Left cardiac atrium (tissue), 4 donors: Measurements from ENCODE around the gene SCUBE2. TPM values are rescaled to one million over a fixed set of nuclear protein-coding genes. Genes with fewer than 3 reads are reported as not detected.

Experiments used
- ATAC-seq, 2 donors: fragments of 200-7000 bp; cut with Tn5 transposase; one replicate each; pipeline ENCODE4 v1.9.1; 2020; ENCODE audit warnings: mild to moderate bottlenecking in 2 of 2, moderate library complexity in 2 of 2
- DNase-seq: peaks from one replicate; pipeline ENCODE4 v3.0.0-alpha.2; 2020
- intact Hi-C, 2 donors: fragments of 100-400 bp; cut with DNase I; formaldehyde crosslinking; loops; one replicate each; pipeline versions ENCODE4 v1.14.1 to v1.15.1; 2022 to 2023
- long read RNA-seq: library from polyadenylated mRNA; unstranded; transcript quantifications from one replicate; pipeline ENCODE4 v2.0.0, GENCODE V29; 2021
- total RNA-seq, 2 donors: library from RNA; stranded (reverse); fragmentation: NEBNext Ultra II Directional; extraction: Animal tissue kit (Norgen Biotek cat#: 25700); gene quantifications; one replicate each; pipeline ENCODE4 v1.2.1, GENCODE V29; 2021
- donor health status: DM: no; HTN: yes; CAD: no.
- donor health status: DM: no; HTN: yes; CAD: no; lungs with severe emphysema.
- donor health status: DM: yes; HTN: yes; CAD: no.
- donor health status: Dilated cardiomyopathy.

The SCUBE2 gene
- total RNA-seq, result 1 to 10 TPM; 2.0 to 4.4 TPM
- long read RNA-seq, result 0 reads

DNA sequence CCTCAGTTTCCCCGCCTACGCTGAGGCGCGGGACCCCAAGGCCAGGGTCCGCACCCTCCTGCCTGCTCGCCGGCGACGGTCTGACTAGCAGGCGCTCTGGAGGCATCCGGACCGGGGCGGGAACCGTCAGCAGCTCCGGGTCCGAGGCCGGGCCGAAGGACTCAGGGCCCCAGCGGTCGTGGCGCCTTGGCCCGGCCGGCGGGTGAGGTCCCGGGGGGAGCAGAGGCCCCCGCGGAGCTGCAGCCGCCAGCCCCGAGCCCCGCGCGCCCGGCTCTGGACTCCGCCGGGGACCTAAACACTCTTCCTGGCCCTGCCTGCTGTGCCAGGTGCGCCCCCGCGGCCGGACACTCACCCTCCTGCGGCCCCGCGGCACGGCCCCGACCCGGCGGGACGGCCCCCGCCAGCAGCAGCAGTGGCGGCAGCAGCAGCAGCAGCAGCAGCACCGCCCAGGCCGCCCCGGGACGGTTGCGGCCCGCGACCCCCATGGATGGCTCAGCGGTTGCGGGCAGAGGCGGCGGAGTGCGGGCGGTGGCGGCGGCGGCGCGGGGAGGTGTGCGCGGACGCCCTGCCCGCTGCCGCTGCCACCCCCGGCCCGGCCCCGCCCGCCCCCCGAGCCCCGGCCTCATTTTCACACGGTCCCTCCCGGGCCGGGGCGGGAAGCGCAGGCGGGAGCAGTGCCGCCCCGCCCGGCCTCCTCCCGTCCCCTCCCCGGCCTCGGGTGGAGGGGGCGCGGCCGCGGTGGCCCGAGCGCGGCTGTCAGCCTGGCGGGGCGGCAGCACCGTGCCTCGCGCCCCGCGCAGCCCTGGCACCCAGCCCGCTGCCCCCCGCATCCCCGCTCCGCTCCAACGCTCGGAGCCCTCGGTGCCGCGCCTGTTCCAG, at the start of gene SCUBE2:
SCUBE2 (minus strand) TSS at position 556 of the 879 bp plus-strand sequence; CDS start at position 485, 71 bp downstream.
- ATAC-seq, result peak; percentile 50 to 78
- intact Hi-C loops, result no loop called here
- no peak for DNase-seq

DNA sequence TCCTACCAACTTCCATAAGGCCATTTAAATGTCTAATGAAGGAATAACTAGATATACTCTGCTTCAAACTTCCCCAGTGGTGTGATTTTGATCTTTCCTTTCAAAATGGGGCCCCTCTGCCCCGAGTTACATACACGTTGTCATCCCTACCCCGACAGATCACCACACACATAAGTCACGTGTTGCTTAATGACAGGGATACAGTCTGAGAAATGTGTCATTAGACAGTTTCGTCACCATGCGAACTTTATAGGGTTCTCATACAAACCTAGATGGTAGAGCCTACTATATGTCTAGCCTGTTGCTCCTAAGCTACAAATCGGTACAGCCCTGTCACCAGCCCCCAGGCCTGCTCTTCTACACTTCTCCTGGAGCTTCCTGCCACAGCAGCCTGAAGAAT, 49.8 kb upstream of the SCUBE2 start:
- no peak for DNase-seq
- intact Hi-C loops, result no loop called here
- no peak for ATAC-seq

- ATAC-seq, result peak in 1 of 2 donors; percentile 17
- intact Hi-C loops, result loop anchor here (10.0 kb wide), 2 partner anchors 125 to 225 kb away; partner anchors contain the start of gene AKIP1 (in 1 of the 2)
- DNase-seq, result no peak
Measured at GRCh38 chr11:9139628-9140357, 48.4 kb upstream of the SCUBE2 start.

- peak in 1 of 2 donors; percentile 42 for ATAC-seq
- intact Hi-C loops, result loop anchor here (10.0 kb wide), 2 partner anchors 124 to 224 kb away; partner anchors contain the start of gene AKIP1 (in 1 of the 2)
- DNase-seq, result no peak
Measured at GRCh38 chr11:9138612-9139579, 47.5 kb upstream of the SCUBE2 start.

DNA sequence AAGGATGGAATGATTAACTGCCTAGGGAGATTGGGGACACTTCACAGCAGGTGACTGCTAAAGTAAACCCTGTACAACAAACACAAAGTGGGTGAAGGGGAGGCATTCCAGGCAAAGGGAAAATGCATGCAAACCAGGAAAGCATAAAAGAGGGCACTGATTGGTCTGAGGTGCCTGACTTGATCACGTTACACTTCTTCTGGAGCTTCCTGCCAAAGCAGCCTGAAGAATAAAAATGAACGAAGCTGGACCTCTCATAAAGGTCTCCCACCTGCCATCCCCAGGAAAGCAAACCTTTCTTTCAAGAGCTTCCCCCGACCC, 46.7 kb upstream of the SCUBE2 start:
- no peak for DNase-seq
- intact Hi-C loops, result loop anchor here (10.0 kb wide), 2 partner anchors 123 to 223 kb away; partner anchors contain the start of gene AKIP1 (in 1 of the 2)
- no peak for ATAC-seq

DNA sequence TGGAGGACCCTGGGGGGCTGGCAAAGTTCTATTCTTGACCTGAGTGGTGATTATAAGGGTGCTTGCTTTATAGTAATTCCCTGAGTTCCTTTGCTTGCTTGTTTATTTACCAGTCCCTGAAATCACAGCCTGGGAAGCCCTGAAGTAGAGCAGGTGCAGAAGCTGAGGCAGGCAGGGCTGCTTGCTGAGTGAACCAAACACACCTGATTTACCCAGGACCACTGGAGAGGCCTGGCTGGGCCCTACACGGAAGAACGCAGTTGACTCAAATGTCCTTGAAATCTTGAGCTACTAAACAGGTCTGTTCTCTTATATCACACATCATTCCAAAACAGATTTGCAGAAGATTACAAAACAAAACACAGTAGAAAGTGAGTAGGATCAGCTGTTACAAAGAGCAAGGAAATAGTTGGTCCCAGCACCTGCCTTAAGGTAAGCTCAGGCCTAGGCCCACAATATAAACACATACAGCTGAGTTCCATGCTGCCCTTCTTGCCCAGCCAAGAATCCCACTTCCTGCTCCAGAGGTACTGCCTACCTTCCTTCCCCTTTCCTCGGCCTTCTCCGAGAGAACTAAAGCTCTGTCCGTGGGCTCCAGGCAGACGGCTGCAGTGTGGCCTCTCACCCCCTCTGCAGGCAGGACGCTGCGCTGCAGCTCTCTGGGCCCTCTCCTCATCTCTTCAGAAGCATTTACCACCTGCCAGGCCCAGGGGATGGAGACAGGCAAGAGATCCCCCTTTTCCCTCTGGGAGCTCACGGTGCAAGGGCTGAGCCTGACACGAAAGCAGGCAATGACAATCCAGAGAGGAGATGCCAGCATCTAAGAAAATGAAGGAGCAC, 46.1 kb upstream of the SCUBE2 start:
- peak; percentile 89 to 92 for ATAC-seq
- DNase-seq, result peak; percentile 67
- intact Hi-C loops, result loop anchor here (2.0 to 10.0 kb wide), 3 partner anchors 123 to 223 kb away; partner anchors contain the start of gene AKIP1 (in 1 of the 2)

DNA sequence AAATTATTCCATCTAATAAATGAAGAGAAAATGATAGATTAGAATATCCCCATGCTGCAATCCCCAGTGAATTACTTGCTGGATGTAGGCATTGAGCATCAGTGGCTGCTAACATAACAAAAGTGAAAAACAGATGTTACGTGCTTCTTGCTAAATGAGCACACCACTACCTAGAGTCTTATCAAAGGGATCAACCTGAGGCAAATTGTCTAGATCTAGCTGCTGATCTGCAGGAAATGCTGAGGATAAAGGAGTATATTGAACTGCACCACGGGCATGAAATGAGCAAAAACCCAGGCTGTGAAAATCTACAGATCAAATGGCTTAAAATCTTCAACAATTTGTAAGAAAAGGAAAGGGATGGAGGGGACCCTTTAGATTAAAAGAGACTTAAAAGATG, 45.3 kb upstream of the SCUBE2 start:
- intact Hi-C loops, result loop anchor here (2.0 to 10.0 kb wide), 3 partner anchors 122 to 222 kb away; partner anchors contain the start of gene AKIP1 (in 1 of the 2)
- no peak for ATAC-seq
- no peak for DNase-seq

GRCh38 chr11:9133956-9134355, 42.6 kb upstream of the SCUBE2 start:
- intact Hi-C loops, result loop anchor here (10.0 kb wide), 2 partner anchors 119 to 219 kb away; partner anchors contain the start of gene AKIP1 (in 1 of the 2)

GRCh38 chr11:9132203-9132878, 40.9 kb upstream of the SCUBE2 start:
- ATAC-seq, result no peak
- intact Hi-C loops, result loop anchor here (10.0 kb wide), 2 partner anchors 118 to 218 kb away; partner anchors contain the start of gene AKIP1 (in 1 of the 2)

More at GRCh38 chr11:9133956-9134355, 42.6 kb upstream of the SCUBE2 start:
- DNase-seq (no peak), ATAC-seq (no peak)

GRCh38 chr11:9130297-9130696, 38.9 kb upstream of the SCUBE2 start:
- DNase-seq, result no peak
- intact Hi-C loops, result loop anchor here (10.0 kb wide), 2 partner anchors 115 to 215 kb away; partner anchors contain the start of gene AKIP1 (in 1 of the 2)
- ATAC-seq, result no peak

More at GRCh38 chr11:9132203-9132878, 40.9 kb upstream of the SCUBE2 start:
- no peak for DNase-seq

DNA sequence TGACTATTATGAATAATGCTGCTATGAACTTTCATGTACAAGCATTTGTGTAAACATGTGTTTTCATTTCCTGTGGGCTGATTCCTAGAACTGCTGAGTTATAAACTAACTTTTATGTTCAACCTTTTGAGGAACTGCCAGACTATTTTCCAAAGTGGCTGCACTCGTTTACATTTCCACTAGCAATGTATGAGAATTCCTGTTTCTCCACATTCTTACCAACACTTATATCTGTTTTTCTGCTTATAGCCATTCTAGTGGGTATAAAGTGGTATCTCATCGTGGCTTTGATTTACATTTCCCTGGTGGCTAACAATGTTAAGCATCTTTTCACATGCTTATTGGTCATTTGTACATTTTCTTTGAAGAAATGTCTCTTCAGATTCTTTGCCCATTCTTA, 35.2 kb upstream of the SCUBE2 start:
- ATAC-seq (no peak), DNase-seq (no peak)
- intact Hi-C loops, result no loop called here

GRCh38 chr11:9125185-9125886, 33.9 kb upstream of the SCUBE2 start:
- no peak for ATAC-seq
- no peak for DNase-seq
- intact Hi-C loops, result no loop called here

DNA sequence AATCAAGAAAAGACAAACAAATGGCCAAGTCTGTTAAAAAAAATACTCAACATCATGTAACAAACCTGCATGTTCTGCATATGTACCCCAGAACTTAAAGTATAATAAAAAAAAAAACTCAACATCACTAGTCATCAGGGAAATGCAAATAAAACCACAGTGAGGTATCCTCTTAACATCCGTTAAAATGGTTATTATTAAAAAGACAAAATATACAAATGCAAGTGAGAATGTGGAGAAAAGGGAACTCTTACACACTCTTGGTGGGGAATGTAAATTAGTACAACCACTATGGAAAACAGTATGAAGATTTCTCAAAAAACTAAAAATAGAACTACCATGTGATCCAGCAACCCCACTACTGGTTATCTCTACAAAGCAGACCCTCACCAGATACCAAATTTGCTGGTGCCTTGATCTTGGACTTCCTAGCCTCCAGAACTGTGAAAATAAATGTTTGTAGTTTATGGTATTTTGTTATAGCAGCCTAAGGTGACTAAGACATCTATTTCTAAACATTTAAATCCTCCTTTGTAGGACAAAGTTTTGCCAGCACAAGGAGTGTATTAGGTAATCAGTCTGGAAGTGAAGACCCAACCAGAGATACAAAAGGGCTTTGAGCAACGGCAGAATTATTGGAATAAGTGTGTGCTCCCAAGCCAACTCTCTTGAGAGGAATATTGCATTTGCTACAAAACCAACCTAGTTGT, 32.4 kb upstream of the SCUBE2 start:
- ATAC-seq (no peak), DNase-seq (no peak)
- intact Hi-C loops, result no loop called here

DNA sequence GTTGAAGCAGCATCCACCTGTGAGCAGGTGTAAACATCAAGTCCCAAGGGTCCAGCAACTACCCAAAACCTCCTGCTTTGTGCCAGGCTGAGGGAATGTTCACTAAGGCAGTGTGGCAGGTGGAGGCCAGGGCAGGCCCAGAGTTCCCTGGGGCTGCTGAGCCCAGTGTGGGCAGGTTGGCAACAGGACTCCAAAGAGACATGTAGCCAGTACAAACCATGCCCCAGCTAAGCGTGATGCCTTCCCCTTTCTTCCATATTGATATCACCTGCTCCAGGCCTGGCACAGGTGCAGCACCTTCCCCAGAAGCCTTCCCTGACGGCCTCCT, 30.0 kb upstream of the SCUBE2 start:
- no peak for ATAC-seq
- intact Hi-C loops, result no loop called here

DNA sequence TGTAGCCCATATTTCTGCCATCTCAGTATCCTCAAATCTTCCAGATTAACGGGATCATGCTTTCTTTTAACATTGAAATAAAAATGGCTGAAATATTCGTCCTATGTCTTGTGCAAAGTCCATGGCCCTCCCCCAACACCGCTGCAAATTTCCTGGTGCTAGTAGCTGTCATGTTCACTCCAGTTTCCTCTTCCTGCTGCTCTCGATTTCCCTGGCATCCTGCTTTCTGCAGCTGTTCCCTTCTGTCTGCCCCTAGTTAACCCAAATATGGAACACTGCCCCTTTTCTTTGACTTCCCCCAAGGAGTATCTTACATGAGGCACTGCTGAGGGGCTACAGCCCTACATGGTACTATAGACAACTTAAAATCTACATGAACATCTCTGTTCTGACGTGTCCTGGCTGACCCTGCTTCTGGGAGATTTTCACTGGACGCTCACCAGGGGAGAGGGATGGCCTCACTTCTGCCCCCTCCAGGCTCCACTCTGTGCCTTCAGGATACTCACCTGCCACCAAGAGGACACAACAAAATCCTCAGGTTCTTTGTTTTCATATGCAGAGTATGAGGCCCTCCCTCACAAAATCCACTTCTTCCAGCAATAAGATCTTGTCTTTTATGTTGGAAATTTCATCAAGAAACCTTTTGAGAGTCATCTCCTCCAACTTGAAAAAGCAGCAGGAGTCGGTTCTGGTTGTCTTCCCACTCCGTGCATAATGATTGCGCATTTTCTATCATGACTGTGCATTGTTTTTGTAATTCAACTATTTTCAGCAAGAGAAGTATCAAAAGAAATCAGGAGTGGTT, 29.5 kb upstream of the SCUBE2 start:
- intact Hi-C loops, result no loop called here
- ATAC-seq (no peak), DNase-seq (no peak)

More for the DNA sequence above, 30.0 kb upstream of the SCUBE2 start:
- no peak for DNase-seq
